Measurements from ENCODE around the gene DPH3. TPM values are rescaled to one million over a fixed set of nuclear protein-coding genes. Genes with fewer than 3 reads are reported as not detected.

DPH3 gene
- total and polyA plus RNA-seq, 2 of the 8 experiments (the other 6 are each of a cell fraction or from before 2014, with no cell fraction given) = 9.8 to 40.1 TPM

Other genes with a start within 250 kb of the DPH3 start
- gene GALNT15, start 90.3 kb downstream of the DPH3 start, total RNA-seq (2021; fragmentation: NEBNext Ultra II Directional; extraction: Animal tissue kit (Norgen Biotek cat#: 25700)) = not detected in 2 replicates
- gene GALNT15, start 90.3 kb downstream of the DPH3 start, polyA plus RNA-seq (2011; rRNA removed) = 0.02 TPM in 1 of 2 replicates, not detected in the other
- 24.8 and 25.2 TPM in 2 replicates for gene OXNAD1, start 269 bp upstream of the DPH3 start, total RNA-seq (2021; fragmentation: NEBNext Ultra II Directional; extraction: Animal tissue kit (Norgen Biotek cat#: 25700))
- 14.6 and 14.9 TPM in 2 replicates for gene OXNAD1, start 269 bp upstream of the DPH3 start, polyA plus RNA-seq (2011; rRNA removed)
- gene RFTN1, start 248.8 kb upstream of the DPH3 start, total RNA-seq (2021; fragmentation: NEBNext Ultra II Directional; extraction: Animal tissue kit (Norgen Biotek cat#: 25700)) = 4.9 and 6.7 TPM in 2 replicates
- gene RFTN1, start 248.8 kb upstream of the DPH3 start, polyA plus RNA-seq (2011; rRNA removed) = 4.6 and 7.5 TPM in 2 replicates